Measurements from ENCODE around the gene IL17A.

IL17A gene

DNA sequence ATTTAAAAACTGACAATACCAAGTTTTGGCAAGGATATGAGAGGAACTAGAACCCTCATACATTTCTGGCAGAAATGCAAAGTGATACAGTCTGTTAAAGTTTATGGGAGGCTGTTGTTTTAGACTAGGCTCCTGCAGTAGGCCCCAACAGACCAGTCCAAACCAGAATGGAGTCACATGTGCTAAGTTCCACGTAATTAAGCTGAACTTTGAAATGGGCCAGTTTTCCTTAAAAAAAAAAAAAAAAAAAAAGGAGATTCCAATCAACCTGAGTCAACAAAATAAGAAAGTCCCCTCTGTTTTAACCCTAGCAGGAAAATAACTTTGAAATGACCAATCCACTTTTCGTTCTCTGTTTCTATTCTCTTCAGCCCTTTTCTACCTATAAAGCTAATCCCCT lies 31.6 kb downstream of the IL17A start:
- no peak for DNase-seq

DNA sequence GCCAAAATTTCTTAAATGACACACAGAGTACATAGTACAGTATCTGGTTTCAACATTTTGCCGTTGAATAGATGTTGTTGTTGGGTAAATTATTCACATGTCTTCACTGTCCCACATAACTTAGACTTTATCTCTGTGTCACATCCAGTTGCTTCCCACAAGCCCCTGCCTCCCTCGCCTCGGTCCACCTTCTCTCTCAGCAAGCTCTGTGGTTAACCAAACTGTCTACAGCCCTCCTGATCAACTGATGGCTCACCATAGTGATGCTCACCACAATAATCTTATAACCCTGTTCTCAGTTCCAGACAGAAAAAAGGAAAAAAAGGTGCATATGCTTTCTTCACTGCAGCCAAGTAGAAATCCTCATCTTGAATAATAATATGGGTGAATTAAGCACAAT lies 35.1 kb downstream of the IL17A start:
- DNase-seq: peak; percentile 48 to 62

- DNase-seq: peak; percentile 73 to 81
These were observed 41.3 kb downstream of the IL17A start for GRCh38 chr6:52227495-52227894.

DNA sequence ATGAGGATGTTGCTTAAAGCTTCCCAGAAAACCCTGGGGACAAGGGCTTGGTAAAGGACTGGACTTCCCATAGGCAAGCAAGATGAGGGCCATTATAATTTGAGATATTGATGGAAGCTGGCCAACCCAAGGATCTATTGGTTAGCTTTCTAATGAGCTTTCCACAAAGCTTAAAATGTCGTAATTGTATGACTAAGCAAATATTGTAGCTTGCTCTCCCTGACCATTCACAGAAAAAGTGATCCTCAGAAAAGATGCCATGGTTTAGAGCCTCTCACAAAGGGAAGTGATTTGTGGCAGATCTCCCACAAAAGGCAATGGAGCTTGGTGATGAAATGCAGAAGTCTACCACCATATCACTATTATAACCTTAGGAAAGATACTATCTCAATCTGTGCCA lies 44.5 kb downstream of the IL17A start:
- no peak for DNase-seq

GRCh38 chr6:52231406-52232127 lies 45.4 kb downstream of the IL17A start:
- peak in 1 of 2 experiments; percentile 41 for DNase-seq

DNA sequence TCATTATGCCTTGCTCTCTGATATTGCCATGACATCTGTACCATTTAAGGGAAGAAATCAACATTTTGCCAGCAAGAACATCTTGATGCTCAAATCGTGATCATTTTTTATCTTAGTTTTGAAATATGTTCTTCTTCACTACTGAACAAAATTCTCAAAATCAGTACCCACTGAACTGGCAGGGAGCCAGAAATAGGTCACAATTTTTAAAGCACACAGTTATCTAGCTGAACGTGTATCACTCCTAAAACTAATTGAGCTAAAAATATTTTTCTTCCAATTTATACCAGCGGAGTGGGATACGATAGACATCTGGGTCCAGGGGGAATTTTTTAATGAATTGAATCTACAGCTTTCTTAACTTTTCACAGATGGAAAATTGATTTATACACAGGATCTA lies 46.8 kb downstream of the IL17A start:
- no peak for DNase-seq

GRCh38 chr6:52233975-52234823 lies 48.0 kb downstream of the IL17A start:
- peak; percentile 55 to 70 for DNase-seq

Measured in activated CD4-positive, alpha-beta T cell treated with anti-CD3 and anti-CD28 coated beads, Interleukin-2, amount 50 U/mL, for 48 hours (primary cell).